Natural killer cell (primary cell): ENCODE data around the gene TRIM75. TPM values are rescaled to one million over a fixed set of nuclear protein-coding genes. Genes with fewer than 3 reads are reported as not detected.

ENCODE experiments used
- ATAC-seq, 3 donors: fragments of 150-1000 bp in 2 of 3; fragments of 200-7000 bp in 1 of 3; cut with Tn5 transposase; 1 replicate in 1 of 3; 2 replicates in 2 of 3; pipeline ENCODE4 v1.10.0; 2021; ENCODE audit warnings: mild to moderate bottlenecking in 2 of 3, moderate library complexity in 2 of 3
- DNase-seq, 2 donors: peaks; one replicate each; pipeline versions ENCODE4 v3.0.0 to v3.0.0-alpha.2; 2013 to 2021; ENCODE audit warnings: mixed read lengths in 1 of 2
- H3K27ac ChIP-seq: one replicate; pipeline ENCODE4 v1.5.1; 2013; ENCODE audit warnings: mild to moderate bottlenecking, low read length
- H3K27me3 ChIP-seq: one replicate; pipeline ENCODE4 v1.6.1; 2013; ENCODE audit warnings: low read length; ENCODE audit not compliant: control insufficient read depth, insufficient read depth
- H3K36me3 ChIP-seq: one replicate; pipeline ENCODE4 v1.6.1; 2013; ENCODE audit warnings: low read length; ENCODE audit not compliant: control insufficient read depth, insufficient read depth
- H3K4me1 ChIP-seq: one replicate; pipeline ENCODE4 v1.6.1; 2013; ENCODE audit warnings: low read length; ENCODE audit not compliant: control insufficient read depth, insufficient read depth
- H3K4me3 ChIP-seq: one replicate; pipeline ENCODE4 v1.5.1; 2013; ENCODE audit warnings: low read length
- H3K9me3 ChIP-seq: one replicate; pipeline ENCODE4 v1.6.1; 2013; ENCODE audit warnings: low read length; ENCODE audit not compliant: control insufficient read depth, insufficient read depth
- H3K27ac Mint-ChIP-seq, 2 donors: one replicate each; pipeline ENCODE4 v1.8.0; 2022; ENCODE audit warnings: mild to moderate bottlenecking in 2 of 2, mixed read lengths in 2 of 2, moderate library complexity in 1 of 2
- H3K27me3 Mint-ChIP-seq, 2 donors: one replicate each; pipeline ENCODE4 v1.8.0; 2022; ENCODE audit warnings: low read depth in 2 of 2, mixed read lengths in 2 of 2
- H3K36me3 Mint-ChIP-seq: one replicate; pipeline ENCODE4 v1.8.0; 2022; ENCODE audit warnings: mixed read lengths
- H3K4me1 Mint-ChIP-seq, 2 donors: one replicate each; pipeline ENCODE4 v1.8.0; 2022; ENCODE audit warnings: mixed read lengths in 2 of 2
- H3K4me3 Mint-ChIP-seq: one replicate; pipeline ENCODE4 v1.8.0; 2022; ENCODE audit warnings: mild to moderate bottlenecking, moderate library complexity, mixed read lengths
- H3K9me3 Mint-ChIP-seq, 2 donors: one replicate each; pipeline ENCODE4 v1.8.0; 2022; ENCODE audit warnings: mixed read lengths in 2 of 2
- CTCF ChIP-seq: fragments of 200-600 bp; IDR thresholded peaks from one replicate; pipeline ENCODE4 v1.8.0; 2022; ENCODE audit warnings: antibody characterized with exemption
- WGBS: methylation state at CpG from one replicate; pipeline ENCODE4 v1.1.7; 2013; ENCODE audit warnings: missing lambda C conversion rate; ENCODE audit not compliant: insufficient coverage; 5-methylcytosine and 5-hydroxymethylcytosine counted together
- intact Hi-C: fragments of 100-400 bp; cut with micrococcal nuclease; formaldehyde crosslinking; loops from one replicate; pipeline ENCODE4 v1.14.2; 2022
- total RNA-seq, 4 donors: library from RNA; stranded (reverse); fragments of 120-200 nt in 1 of 4; gene quantifications; one replicate each; pipeline versions ENCODE4 v1.2.3 to v1.2.4, GENCODE V29; 2013 to 2022

Gene TRIM75
- total RNA-seq, 3 donors from 2014 or later (not counting 1 experiment from before 2014, with no cell fraction given): not detected

- no peaks in the 10 kb centered on the region for H3K9me3 Mint-ChIP-seq
Measured at GRCh38 chr4:165027762-165028402, 25.8 kb upstream of the TRIM75 start.

GRCh38 chr4:165031436-165032211 is 22.0 kb upstream of the TRIM75 start, which contains the start of gene TRIM60:
TSS of gene TRIM60 (plus strand) at chr4:165031999. CDS start at chr4:165040073, 8,074 bp downstream.
- 95% methylated on average over 41 of the region's 41 CpGs for WGBS
- intact Hi-C loops: no loop called here
- H3K36me3 ChIP-seq: no peaks in the 10 kb centered on the region
- DNase-seq (no peak), ATAC-seq (no peak)
- no peak within 1 kb of the TSS for H3K4me3 ChIP-seq
- no peaks in the 10 kb centered on the region for H3K36me3 Mint-ChIP-seq
- H3K9me3 ChIP-seq: no peaks in the 10 kb centered on the region
- H3K27ac ChIP-seq: no peak within 1 kb of the TSS
- TF ChIP-seq CTCF: no peak
- no peaks in the 10 kb centered on the region for H3K27me3 Mint-ChIP-seq
- H3K4me1 Mint-ChIP-seq: no peaks in the 10 kb centered on the region
- H3K27ac Mint-ChIP-seq: no peak within 1 kb of the TSS
- H3K9me3 Mint-ChIP-seq: no peaks in the 10 kb centered on the region
- no peaks in the 10 kb centered on the region for H3K27me3 ChIP-seq
- H3K4me3 Mint-ChIP-seq: no peak within 1 kb of the TSS
- no peaks in the 10 kb centered on the region for H3K4me1 ChIP-seq

More at GRCh38 chr4:165027762-165028402, 25.8 kb upstream of the TRIM75 start:
- H3K4me3 ChIP-seq: no peak overlapping the region
- H3K4me3 Mint-ChIP-seq: no peak overlapping the region
- H3K27me3 ChIP-seq: no peaks in the 10 kb centered on the region
- no peak for ATAC-seq
- no peak for TF ChIP-seq CTCF
- H3K27ac Mint-ChIP-seq: no peak overlapping the region
- no peaks in the 10 kb centered on the region for H3K27me3 Mint-ChIP-seq
- no peaks in the 10 kb centered on the region for H3K4me1 Mint-ChIP-seq
- no peaks in the 10 kb centered on the region for H3K4me1 ChIP-seq
- no peak for DNase-seq
- no peaks in the 10 kb centered on the region for H3K9me3 ChIP-seq
- H3K36me3 ChIP-seq: no peaks in the 10 kb centered on the region
- intact Hi-C loops: no loop called here
- no peak overlapping the region for H3K27ac ChIP-seq
- H3K36me3 Mint-ChIP-seq: no peaks in the 10 kb centered on the region
- WGBS: 92% methylated on average over 6 of the region's 7 CpGs

- H3K27ac ChIP-seq: no peak overlapping the region
- no peak for TF ChIP-seq CTCF
- no peaks in the 10 kb centered on the region for H3K36me3 Mint-ChIP-seq
- no peak overlapping the region for H3K4me3 ChIP-seq
- WGBS: 85% methylated on average over 4 of the region's 5 CpGs
- no peaks in the 10 kb centered on the region for H3K9me3 ChIP-seq
- no peaks in the 10 kb centered on the region for H3K27me3 ChIP-seq
- no peak overlapping the region for H3K27ac Mint-ChIP-seq
- intact Hi-C loops: no loop called here
- H3K4me1 ChIP-seq: no peaks in the 10 kb centered on the region
- ATAC-seq (no peak), DNase-seq (no peak)
- H3K9me3 Mint-ChIP-seq: no peaks in the 10 kb centered on the region
- no peak overlapping the region for H3K4me3 Mint-ChIP-seq
- H3K27me3 Mint-ChIP-seq: peaks cover 0 to 3% of the 10 kb centered on the region in 2 donors
- no peaks in the 10 kb centered on the region for H3K36me3 ChIP-seq
- H3K4me1 Mint-ChIP-seq: no peaks in the 10 kb centered on the region
Measured at GRCh38 chr4:165048170-165048569, 5.5 kb upstream of the TRIM75 start.
